ENCODE measurements around the gene GON7.
A peak's percentile ranks its signal among the peaks of the same experiment; 100 is the strongest.

Gene GON7

DNA sequence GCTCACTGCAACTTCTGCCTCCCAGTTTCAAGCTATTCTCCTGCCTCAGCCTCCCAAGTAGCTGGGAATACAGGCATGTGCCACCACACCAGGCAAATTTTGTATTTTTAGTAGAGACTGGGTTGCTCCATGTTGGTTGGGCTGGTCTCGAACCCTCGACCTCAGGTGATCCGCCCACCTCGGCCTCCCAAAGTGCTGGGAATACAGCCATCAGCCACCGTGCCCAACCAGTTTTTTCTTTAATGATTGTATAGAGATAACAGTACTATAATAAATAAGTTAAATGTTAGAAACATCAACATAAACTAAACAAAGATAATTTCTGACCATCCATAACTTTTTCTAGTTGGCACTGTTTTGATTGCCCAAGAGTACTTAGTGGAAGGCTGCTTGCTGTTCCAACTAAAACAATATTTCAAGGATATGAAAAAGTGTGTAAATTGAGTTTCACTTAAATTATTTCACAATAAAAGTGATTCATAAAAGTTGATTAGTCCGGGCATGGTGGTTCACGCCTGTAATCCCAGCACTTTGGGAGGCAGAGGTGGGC, 5.6 kb downstream of the GON7 start:
- H3K36me3 ChIP-seq (ENCODE audit: control insufficient read depth, insufficient read depth, low read length): no peaks in the 10 kb centered on the region
- DNase-seq: no peak
- no peaks in the 10 kb centered on the region for H3K9me3 ChIP-seq (ENCODE audit: control insufficient read depth, low read length)
- H3K4me3 ChIP-seq (ENCODE audit: insufficient read depth, low read depth, low read length, poor library complexity, severe bottlenecking): no peak overlapping the region
- H3K27me3 ChIP-seq (replicated peaks; ENCODE audit: control insufficient read depth, insufficient read depth, low read length, poor library complexity, severe bottlenecking): no peaks in the 10 kb centered on the region
- peaks cover 9% of the 10 kb centered on the region for H3K4me1 ChIP-seq (ENCODE audit: control insufficient read depth, insufficient read depth, low read length, poor library complexity, severe bottlenecking)
- H3K27ac ChIP-seq (ENCODE audit: insufficient read depth, low read length, poor library complexity, severe bottlenecking): no peak overlapping the region

DNA sequence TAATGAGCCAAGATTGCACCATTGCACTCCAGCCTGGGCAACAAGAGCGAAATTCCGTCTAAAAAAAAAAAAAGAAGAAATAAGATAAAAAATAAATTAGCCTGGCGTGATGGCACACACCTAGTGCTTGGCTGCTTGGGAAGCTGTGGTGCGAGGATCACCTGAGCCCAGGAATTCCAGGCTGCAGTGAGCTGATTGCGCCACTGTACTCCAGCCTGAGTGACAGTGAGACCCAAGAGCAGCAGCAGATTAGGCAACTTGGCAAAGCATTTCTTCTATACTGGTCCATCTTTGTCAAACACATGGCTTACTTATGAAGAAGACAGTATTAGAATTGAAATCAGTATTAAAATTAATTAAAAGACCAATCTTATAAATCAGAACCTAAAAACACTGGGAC, 6.3 kb downstream of the GON7 start:
- Histone ChIP-seq H3K27ac (ENCODE audit: insufficient read depth, low read length, poor library complexity, severe bottlenecking) (no peak overlapping the region), H3K36me3 (ENCODE audit: control insufficient read depth, insufficient read depth, low read length) (no peaks in the 10 kb centered on the region), H3K9me3 (ENCODE audit: control insufficient read depth, low read length) (no peaks in the 10 kb centered on the region), H3K4me3 (ENCODE audit: insufficient read depth, low read depth, low read length, poor library complexity, severe bottlenecking) (no peak overlapping the region), H3K27me3 (replicated peaks; ENCODE audit: control insufficient read depth, insufficient read depth, low read length, poor library complexity, severe bottlenecking) (no peaks in the 10 kb centered on the region), H3K4me1 (ENCODE audit: control insufficient read depth, insufficient read depth, low read length, poor library complexity, severe bottlenecking) (peaks cover 2% of the 10 kb centered on the region)
- DNase-seq: no peak

GRCh38 chr14:93199031-93199430, 7.8 kb downstream of the GON7 start:
- no peak for DNase-seq
- H3K4me3 ChIP-seq (ENCODE audit: insufficient read depth, low read depth, low read length, poor library complexity, severe bottlenecking): no peak overlapping the region
- no peaks in the 10 kb centered on the region for H3K36me3 ChIP-seq (ENCODE audit: control insufficient read depth, insufficient read depth, low read length)
- no peak overlapping the region for H3K27ac ChIP-seq (ENCODE audit: insufficient read depth, low read length, poor library complexity, severe bottlenecking)
- no peaks in the 10 kb centered on the region for H3K4me1 ChIP-seq (ENCODE audit: control insufficient read depth, insufficient read depth, low read length, poor library complexity, severe bottlenecking)
- H3K9me3 ChIP-seq (ENCODE audit: control insufficient read depth, low read length): no peaks in the 10 kb centered on the region
- no peaks in the 10 kb centered on the region for H3K27me3 ChIP-seq (replicated peaks; ENCODE audit: control insufficient read depth, insufficient read depth, low read length, poor library complexity, severe bottlenecking)

- H3K4me1 ChIP-seq (ENCODE audit: control insufficient read depth, insufficient read depth, low read length, poor library complexity, severe bottlenecking): no peaks in the 10 kb centered on the region
- no peak overlapping the region for H3K4me3 ChIP-seq (ENCODE audit: insufficient read depth, low read depth, low read length, poor library complexity, severe bottlenecking)
- no peaks in the 10 kb centered on the region for H3K27me3 ChIP-seq (replicated peaks; ENCODE audit: control insufficient read depth, insufficient read depth, low read length, poor library complexity, severe bottlenecking)
- no peaks in the 10 kb centered on the region for H3K36me3 ChIP-seq (ENCODE audit: control insufficient read depth, insufficient read depth, low read length)
- H3K27ac ChIP-seq (ENCODE audit: insufficient read depth, low read length, poor library complexity, severe bottlenecking): no peak overlapping the region
- no peaks in the 10 kb centered on the region for H3K9me3 ChIP-seq (ENCODE audit: control insufficient read depth, low read length)
- DNase-seq: no peak
Measured at GRCh38 chr14:93195316-93195999, 11.4 kb downstream of the GON7 start.

- H3K27me3 ChIP-seq (replicated peaks; ENCODE audit: control insufficient read depth, insufficient read depth, low read length, poor library complexity, severe bottlenecking): no peaks in the 10 kb centered on the region
- no peak for DNase-seq
- no peak overlapping the region for H3K4me3 ChIP-seq (ENCODE audit: insufficient read depth, low read depth, low read length, poor library complexity, severe bottlenecking)
- peak overlapping the region; percentile 13 for H3K27ac ChIP-seq (ENCODE audit: insufficient read depth, low read length, poor library complexity, severe bottlenecking)
- H3K9me3 ChIP-seq (ENCODE audit: control insufficient read depth, low read length): no peaks in the 10 kb centered on the region
- peaks cover 5% of the 10 kb centered on the region for H3K36me3 ChIP-seq (ENCODE audit: control insufficient read depth, insufficient read depth, low read length)
- H3K4me1 ChIP-seq (ENCODE audit: control insufficient read depth, insufficient read depth, low read length, poor library complexity, severe bottlenecking): peaks cover 15% of the 10 kb centered on the region
Measured at GRCh38 chr14:93186956-93187355, 19.9 kb downstream of the GON7 start.

DNA sequence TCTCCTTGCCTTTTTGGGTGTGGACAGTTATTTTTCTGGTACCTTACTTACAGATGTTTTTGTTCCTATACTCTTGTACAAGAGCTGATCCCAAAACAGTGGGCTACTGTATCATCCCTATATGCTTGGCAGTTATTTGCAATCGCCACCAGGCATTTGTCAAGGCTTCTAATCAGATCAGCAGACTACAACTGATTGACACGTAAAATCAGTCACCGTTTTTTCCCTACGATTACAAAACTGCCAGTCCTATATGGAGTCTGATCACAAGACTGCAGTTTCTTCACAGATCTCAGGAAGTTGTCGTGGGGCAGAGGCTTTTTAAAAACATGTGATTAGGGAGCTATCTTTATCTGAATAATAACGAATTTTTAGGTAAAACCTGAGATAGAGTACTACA, 20.4 kb downstream of the GON7 start:
- peaks cover 8% of the 10 kb centered on the region for H3K36me3 ChIP-seq (ENCODE audit: control insufficient read depth, insufficient read depth, low read length)
- H3K4me3 ChIP-seq (ENCODE audit: insufficient read depth, low read depth, low read length, poor library complexity, severe bottlenecking): no peak overlapping the region
- peaks cover 15% of the 10 kb centered on the region for H3K4me1 ChIP-seq (ENCODE audit: control insufficient read depth, insufficient read depth, low read length, poor library complexity, severe bottlenecking)
- no peaks in the 10 kb centered on the region for H3K9me3 ChIP-seq (ENCODE audit: control insufficient read depth, low read length)
- no peak for DNase-seq
- no peak overlapping the region for H3K27ac ChIP-seq (ENCODE audit: insufficient read depth, low read length, poor library complexity, severe bottlenecking)
- H3K27me3 ChIP-seq (replicated peaks; ENCODE audit: control insufficient read depth, insufficient read depth, low read length, poor library complexity, severe bottlenecking): no peaks in the 10 kb centered on the region

DNA sequence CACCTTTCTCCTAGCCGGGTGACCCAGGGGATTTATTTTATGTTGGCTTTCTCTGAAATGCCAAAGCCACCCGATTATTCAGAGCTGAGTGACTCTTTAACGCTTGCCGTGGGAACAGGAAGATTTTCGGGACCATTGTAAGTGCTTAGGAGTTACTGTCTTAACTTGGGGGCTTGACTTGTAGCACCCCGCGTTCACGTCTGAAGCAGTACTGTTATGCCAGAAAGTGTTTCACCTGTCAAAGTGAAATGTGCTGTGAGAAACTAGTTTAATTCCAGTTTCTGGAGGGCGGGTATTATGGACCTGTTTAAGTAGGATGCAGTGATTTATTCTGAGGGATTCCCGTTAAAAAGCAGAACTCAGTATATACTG, 21.5 kb downstream of the GON7 start:
- no peak for DNase-seq

GRCh38 chr14:93184391-93185348, 22.2 kb downstream of the GON7 start, which contains the start of the genes LYSET and MOAP1:
Gene LYSET (plus strand): TSS chr14:93185317. CDS start chr14:93185406, 89 bp downstream.
Gene MOAP1 (minus strand): TSS chr14:93184897. CDS start chr14:93184242, 655 bp downstream.
- Histone ChIP-seq H3K4me3 (ENCODE audit: insufficient read depth, low read depth, low read length, poor library complexity, severe bottlenecking) (peak within 1 kb of the TSS; percentile 92), H3K4me1 (ENCODE audit: control insufficient read depth, insufficient read depth, low read length, poor library complexity, severe bottlenecking) (peaks cover 15% of the 10 kb centered on the region), H3K27ac (ENCODE audit: insufficient read depth, low read length, poor library complexity, severe bottlenecking) (peak within 1 kb of the TSS; percentile 98), H3K27me3 (replicated peaks; ENCODE audit: control insufficient read depth, insufficient read depth, low read length, poor library complexity, severe bottlenecking) (no peaks in the 10 kb centered on the region), H3K9me3 (ENCODE audit: control insufficient read depth, low read length) (no peaks in the 10 kb centered on the region), H3K36me3 (ENCODE audit: control insufficient read depth, insufficient read depth, low read length) (peaks cover 8% of the 10 kb centered on the region)
- peak; percentile 90 to 94 (median 91) for DNase-seq

More for the DNA sequence above, 21.5 kb downstream of the GON7 start:
- H3K4me1 ChIP-seq (ENCODE audit: control insufficient read depth, insufficient read depth, low read length, poor library complexity, severe bottlenecking): peaks cover 15% of the 10 kb centered on the region
- H3K4me3 ChIP-seq (ENCODE audit: insufficient read depth, low read depth, low read length, poor library complexity, severe bottlenecking): peak overlapping the region; percentile 61
- no peaks in the 10 kb centered on the region for H3K27me3 ChIP-seq (replicated peaks; ENCODE audit: control insufficient read depth, insufficient read depth, low read length, poor library complexity, severe bottlenecking)
- H3K27ac ChIP-seq (ENCODE audit: insufficient read depth, low read length, poor library complexity, severe bottlenecking): peak overlapping the region; percentile 81
- H3K9me3 ChIP-seq (ENCODE audit: control insufficient read depth, low read length): no peaks in the 10 kb centered on the region
- H3K36me3 ChIP-seq (ENCODE audit: control insufficient read depth, insufficient read depth, low read length): peaks cover 8% of the 10 kb centered on the region

GRCh38 chr14:93183596-93184317, 23.1 kb downstream of the GON7 start:
- H3K36me3 ChIP-seq (ENCODE audit: control insufficient read depth, insufficient read depth, low read length): peaks cover 8% of the 10 kb centered on the region
- H3K27ac ChIP-seq (ENCODE audit: insufficient read depth, low read length, poor library complexity, severe bottlenecking): peak overlapping the region; percentile 98
- H3K4me3 ChIP-seq (ENCODE audit: insufficient read depth, low read depth, low read length, poor library complexity, severe bottlenecking): peak overlapping the region; percentile 92
- peaks cover 15% of the 10 kb centered on the region for H3K4me1 ChIP-seq (ENCODE audit: control insufficient read depth, insufficient read depth, low read length, poor library complexity, severe bottlenecking)
- H3K9me3 ChIP-seq (ENCODE audit: control insufficient read depth, low read length): no peaks in the 10 kb centered on the region
- no peak for DNase-seq
- no peaks in the 10 kb centered on the region for H3K27me3 ChIP-seq (replicated peaks; ENCODE audit: control insufficient read depth, insufficient read depth, low read length, poor library complexity, severe bottlenecking)

Measured in effector memory CD4-positive, alpha-beta T cell (primary cell).